Panc1 (cell line): ENCODE data around the gene POLR2B.

Experiments
- SIN3A ChIP-seq: IDR thresholded peaks from 2 replicates; pipeline ENCODE4 v1.6.1; 2012; ENCODE audit warnings: low read depth, mild to moderate bottlenecking, low read length, moderate library complexity, borderline replicate concordance; ENCODE audit not compliant: insufficient read depth
- TF ChIP-seq, protein P1 (sequence below), 2 experiments: IDR thresholded peaks; 2 replicates each; pipeline ENCODE4 v1.6.1; 2011 to 2012; ENCODE audit warnings: low read depth in 2 of 2, control low read depth in 1 of 2, low read length in 1 of 2, mild to moderate bottlenecking in 1 of 2, moderate library complexity in 1 of 2; ENCODE audit not compliant: insufficient read depth in 1 of 2

DNA sequence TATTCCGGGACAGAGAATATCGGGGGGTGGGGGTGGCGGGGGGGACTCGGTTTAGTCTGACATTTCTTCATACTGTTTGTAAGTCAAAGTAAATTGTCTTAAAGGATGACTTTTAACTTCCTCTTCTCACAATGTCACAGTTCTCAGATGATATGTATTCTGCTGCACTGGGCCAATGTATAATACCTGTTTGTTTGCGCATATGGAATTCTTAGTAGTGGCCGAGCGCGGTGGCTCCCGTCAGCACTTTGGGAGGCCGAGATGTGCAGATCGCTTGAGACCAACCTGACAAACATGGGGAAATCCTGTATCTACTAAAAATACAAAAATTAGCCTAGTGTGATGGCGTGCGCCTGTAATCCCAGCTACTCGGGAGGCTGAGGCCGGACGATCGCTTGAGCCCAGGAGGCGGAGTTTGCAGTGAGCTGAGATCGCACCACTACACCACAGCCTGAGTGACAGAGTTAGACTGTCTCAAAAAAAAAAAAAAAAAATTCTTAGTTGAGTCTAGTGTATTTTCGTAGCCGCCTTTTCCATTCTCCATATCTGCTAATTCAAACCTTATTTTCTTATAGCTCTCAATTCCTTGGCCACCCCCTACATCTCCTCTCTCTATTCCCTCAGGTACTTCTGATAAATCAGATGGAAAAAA, 851 bp downstream of the POLR2B start:
- no peak for TF ChIP-seq SIN3A
- TF ChIP-seq, protein P1, sequence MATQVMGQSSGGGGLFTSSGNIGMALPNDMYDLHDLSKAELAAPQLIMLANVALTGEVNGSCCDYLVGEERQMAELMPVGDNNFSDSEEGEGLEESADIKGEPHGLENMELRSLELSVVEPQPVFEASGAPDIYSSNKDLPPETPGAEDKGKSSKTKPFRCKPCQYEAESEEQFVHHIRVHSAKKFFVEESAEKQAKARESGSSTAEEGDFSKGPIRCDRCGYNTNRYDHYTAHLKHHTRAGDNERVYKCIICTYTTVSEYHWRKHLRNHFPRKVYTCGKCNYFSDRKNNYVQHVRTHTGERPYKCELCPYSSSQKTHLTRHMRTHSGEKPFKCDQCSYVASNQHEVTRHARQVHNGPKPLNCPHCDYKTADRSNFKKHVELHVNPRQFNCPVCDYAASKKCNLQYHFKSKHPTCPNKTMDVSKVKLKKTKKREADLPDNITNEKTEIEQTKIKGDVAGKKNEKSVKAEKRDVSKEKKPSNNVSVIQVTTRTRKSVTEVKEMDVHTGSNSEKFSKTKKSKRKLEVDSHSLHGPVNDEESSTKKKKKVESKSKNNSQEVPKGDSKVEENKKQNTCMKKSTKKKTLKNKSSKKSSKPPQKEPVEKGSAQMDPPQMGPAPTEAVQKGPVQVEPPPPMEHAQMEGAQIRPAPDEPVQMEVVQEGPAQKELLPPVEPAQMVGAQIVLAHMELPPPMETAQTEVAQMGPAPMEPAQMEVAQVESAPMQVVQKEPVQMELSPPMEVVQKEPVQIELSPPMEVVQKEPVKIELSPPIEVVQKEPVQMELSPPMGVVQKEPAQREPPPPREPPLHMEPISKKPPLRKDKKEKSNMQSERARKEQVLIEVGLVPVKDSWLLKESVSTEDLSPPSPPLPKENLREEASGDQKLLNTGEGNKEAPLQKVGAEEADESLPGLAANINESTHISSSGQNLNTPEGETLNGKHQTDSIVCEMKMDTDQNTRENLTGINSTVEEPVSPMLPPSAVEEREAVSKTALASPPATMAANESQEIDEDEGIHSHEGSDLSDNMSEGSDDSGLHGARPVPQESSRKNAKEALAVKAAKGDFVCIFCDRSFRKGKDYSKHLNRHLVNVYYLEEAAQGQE (IDR thresholded peaks at IDR 0.05; ENCODE audit: insufficient read depth in 1 of 2, low read depth in 2 of 2, low read length in 1 of 2): no peak
